ENCODE measurements around the gene C3orf18. TPM values are rescaled to one million over a fixed set of nuclear protein-coding genes. Genes with fewer than 3 reads are reported as not detected.

C3orf18 gene
- total RNA-seq, 1 experiment from 2014 or later: 10.1 TPM

DNA sequence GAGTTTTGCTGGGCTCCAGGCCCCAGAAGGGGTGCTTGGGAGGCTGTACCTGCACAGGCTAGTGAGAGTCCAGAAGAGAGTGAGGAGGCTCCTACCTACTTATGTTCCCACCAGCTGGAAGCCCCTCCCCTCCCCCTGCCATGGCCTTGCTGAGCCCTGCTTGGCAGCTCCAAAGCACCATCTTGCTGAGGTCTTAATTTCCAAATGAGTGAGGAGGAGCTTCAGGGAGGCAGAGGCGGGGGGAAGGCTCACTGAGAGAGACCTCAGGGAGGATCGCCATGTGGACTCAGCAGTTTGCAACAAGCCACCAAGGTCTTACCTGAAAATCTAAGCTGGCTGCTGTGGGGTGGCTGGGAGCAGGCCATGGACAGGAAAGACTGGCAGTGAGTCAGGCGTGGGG is 55.4 kb downstream of the C3orf18 start:
- BruUV-seq (replicated peaks): no TSS peak
- intact Hi-C loops (cut with micrococcal nuclease): no loop called here
- Histone ChIP-seq H3K4me3 (replicated peaks in 1 of 2; ENCODE audit: low read depth in 1 of 2, low read length in 2 of 2) (no peak overlapping the region), H3K36me3 (ENCODE audit: control insufficient read depth in 1 of 2, insufficient read depth in 2 of 2, low read length in 2 of 2) (no peaks in the 10 kb centered on the region), H3K27me3 (ENCODE audit: insufficient read depth, low read length) (peaks cover 5% of the 10 kb centered on the region; the same call in 1 of the 2 replicates), H3K4me2 (ENCODE audit: low read length) (no peak overlapping the region), H2AFZ (ENCODE audit: low read depth, low read length, poor library complexity, severe bottlenecking) (no peak overlapping the region), H3K9me3 (ENCODE audit: control insufficient read depth in 1 of 2, insufficient read depth in 1 of 2, low read depth in 1 of 2, low read length in 2 of 2) (no peaks in the 10 kb centered on the region), H3K27ac (ENCODE audit: low read depth, low read length) (no peak overlapping the region), H3K9me2 (ENCODE audit: insufficient read depth) (no peaks in the 10 kb centered on the region), H3K4me1 (ENCODE audit: control insufficient read depth in 1 of 2, insufficient read depth in 2 of 2, low read length in 2 of 2) (no peaks in the 10 kb centered on the region), H4K20me1 (ENCODE audit: insufficient read depth) (no peaks in the 10 kb centered on the region), H3K9ac (ENCODE audit: low read length) (no peak overlapping the region), H3K79me2 (ENCODE audit: insufficient read depth, low read length) (no peaks in the 10 kb centered on the region)
- no peak for TF ChIP-seq CEBPB (IDR thresholded peaks at IDR 0.05; ENCODE audit: low read depth)
- no peak for TF ChIP-seq TCF7L2 (IDR thresholded peaks at IDR 0.05; ENCODE audit: borderline replicate concordance, extremely low read depth, insufficient read depth, insufficient read length)
- TF ChIP-seq JUND (IDR thresholded peaks at IDR 0.05): no peak
- no peak for TF ChIP-seq ELF1 (IDR thresholded peaks at IDR 0.05; ENCODE audit: borderline replicate concordance, low read depth)
- TF ChIP-seq, protein P1, sequence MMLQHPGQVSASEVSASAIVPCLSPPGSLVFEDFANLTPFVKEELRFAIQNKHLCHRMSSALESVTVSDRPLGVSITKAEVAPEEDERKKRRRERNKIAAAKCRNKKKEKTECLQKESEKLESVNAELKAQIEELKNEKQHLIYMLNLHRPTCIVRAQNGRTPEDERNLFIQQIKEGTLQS (IDR thresholded peaks at IDR 0.05): no peak
- TF ChIP-seq POLR2AphosphoS5 (IDR thresholded peaks at IDR 0.05; ENCODE audit: low read depth, low read length): no peak
- no peak for TF ChIP-seq YY1 (IDR thresholded peaks at IDR 0.05; ENCODE audit: extremely low read depth, insufficient replicate concordance, low read depth, low read length)
- TF ChIP-seq ZBTB33 (IDR thresholded peaks at IDR 0.05; ENCODE audit: extremely low read depth, insufficient replicate concordance, low read length): no peak
- TF ChIP-seq CTCF (IDR thresholded peaks at IDR 0.05 in 2 of 3, conservative IDR thresholded peaks at IDR 0.05 in 1 of 3; ENCODE audit: borderline replicate concordance in 1 of 3, insufficient read depth in 1 of 3, low read depth in 2 of 3, low read length in 2 of 3): no peak
- TF ChIP-seq FOSL1 (IDR thresholded peaks at IDR 0.05; ENCODE audit: low read depth): no peak
- TF ChIP-seq EZH2phosphoT487 (IDR thresholded peaks at IDR 0.05; ENCODE audit: borderline replicate concordance): no peak
- TF ChIP-seq ZNF274 (IDR thresholded peaks at IDR 0.05; ENCODE audit: low read depth, low read length): no peak
- TF ChIP-seq SRF (IDR thresholded peaks at IDR 0.05; ENCODE audit: low read depth): no peak
- no peak for TF ChIP-seq EGR1 (IDR thresholded peaks at IDR 0.05; ENCODE audit: low read depth)
- no peak for TF ChIP-seq MAX (IDR thresholded peaks at IDR 0.05)
- no peak for TF ChIP-seq RAD21 (IDR thresholded peaks at IDR 0.05; ENCODE audit: low read depth)
- no peak for TF ChIP-seq CBX3 (IDR thresholded peaks at IDR 0.05; ENCODE audit: low read depth)
- TF ChIP-seq SP1 (IDR thresholded peaks at IDR 0.05; ENCODE audit: low read depth): no peak
- TF ChIP-seq, protein P2, sequence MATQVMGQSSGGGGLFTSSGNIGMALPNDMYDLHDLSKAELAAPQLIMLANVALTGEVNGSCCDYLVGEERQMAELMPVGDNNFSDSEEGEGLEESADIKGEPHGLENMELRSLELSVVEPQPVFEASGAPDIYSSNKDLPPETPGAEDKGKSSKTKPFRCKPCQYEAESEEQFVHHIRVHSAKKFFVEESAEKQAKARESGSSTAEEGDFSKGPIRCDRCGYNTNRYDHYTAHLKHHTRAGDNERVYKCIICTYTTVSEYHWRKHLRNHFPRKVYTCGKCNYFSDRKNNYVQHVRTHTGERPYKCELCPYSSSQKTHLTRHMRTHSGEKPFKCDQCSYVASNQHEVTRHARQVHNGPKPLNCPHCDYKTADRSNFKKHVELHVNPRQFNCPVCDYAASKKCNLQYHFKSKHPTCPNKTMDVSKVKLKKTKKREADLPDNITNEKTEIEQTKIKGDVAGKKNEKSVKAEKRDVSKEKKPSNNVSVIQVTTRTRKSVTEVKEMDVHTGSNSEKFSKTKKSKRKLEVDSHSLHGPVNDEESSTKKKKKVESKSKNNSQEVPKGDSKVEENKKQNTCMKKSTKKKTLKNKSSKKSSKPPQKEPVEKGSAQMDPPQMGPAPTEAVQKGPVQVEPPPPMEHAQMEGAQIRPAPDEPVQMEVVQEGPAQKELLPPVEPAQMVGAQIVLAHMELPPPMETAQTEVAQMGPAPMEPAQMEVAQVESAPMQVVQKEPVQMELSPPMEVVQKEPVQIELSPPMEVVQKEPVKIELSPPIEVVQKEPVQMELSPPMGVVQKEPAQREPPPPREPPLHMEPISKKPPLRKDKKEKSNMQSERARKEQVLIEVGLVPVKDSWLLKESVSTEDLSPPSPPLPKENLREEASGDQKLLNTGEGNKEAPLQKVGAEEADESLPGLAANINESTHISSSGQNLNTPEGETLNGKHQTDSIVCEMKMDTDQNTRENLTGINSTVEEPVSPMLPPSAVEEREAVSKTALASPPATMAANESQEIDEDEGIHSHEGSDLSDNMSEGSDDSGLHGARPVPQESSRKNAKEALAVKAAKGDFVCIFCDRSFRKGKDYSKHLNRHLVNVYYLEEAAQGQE (IDR thresholded peaks at IDR 0.05; ENCODE audit: low read depth): no peak
- no peak for TF ChIP-seq SIN3A (IDR thresholded peaks at IDR 0.05; ENCODE audit: low read depth)
- RAD21 ChIA-PET (ENCODE audit: low non-redundant PET in 1 of 2, low total read pairs in 2 of 2, uncharacterized antibody in 2 of 2, unreplicated experiment in 2 of 2): no interaction called here
- POLR2A ChIA-PET: no interaction called here
- ATAC-seq (no peak), DNase-seq (ENCODE audit: low read depth, low spot score) (no peak)
- CTCF ChIA-PET: no interaction called here
